H1 (cell line): ENCODE results near the gene PJA1. TPM values are rescaled to one million over a fixed set of nuclear protein-coding genes. Genes with fewer than 3 reads are reported as not detected.

Source experiments
- CHD7 ChIP-seq: fragments of 300-600 bp; sonication (generic); IDR thresholded peaks from 2 replicates; pipeline ENCODE4 v1.7.1; 2012; ENCODE audit warnings: low read length, moderate library complexity, mild to moderate bottlenecking, inconsistent platforms; ENCODE audit not compliant: insufficient replicate concordance
- EP300 ChIP-seq, 2 experiments: IDR thresholded peaks; 1 replicate in 1 of 2; 2 replicates in 1 of 2; pipeline ENCODE4 v1.6.1; 2011 to 2012; ENCODE audit warnings: low read depth in 2 of 2, low read length in 2 of 2, mild to moderate bottlenecking in 2 of 2, borderline replicate concordance in 1 of 2, inconsistent platforms in 1 of 2, moderate library complexity in 1 of 2
- NRF1 ChIP-seq: IDR thresholded peaks from 2 replicates; pipeline ENCODE4 v1.6.1; 2011; ENCODE audit warnings: mild to moderate bottlenecking, low read depth, low read length, improper control_type of control experiment
- polyA plus RNA-seq, 7 experiments: library from polyadenylated mRNA; depleted of rRNA in 3 of 7; stranded (reverse) in 5 of 7; unstranded in 2 of 7; fragments of >200 nt in 5 of 7; fragments of 200-250 nt in 2 of 7; gene quantifications; 1 replicate in 5 of 7; 2 replicates in 1 of 7; 4 replicates in 1 of 7; pipeline versions ENCODE4 v1.2.1 to v1.2.3, GENCODE V29; 2011 to 2013; ENCODE audit warnings: missing spikeins in 2 of 7, mixed read lengths in 2 of 7
- total RNA-seq: library from RNA; stranded (reverse); fragmentation: NEBNext Ultra II Directional; extraction: Animal tissue kit (Norgen Biotek cat#: 25700); gene quantifications from 2 replicates; pipeline ENCODE4 v1.2.1, GENCODE V29; 2021
- TF ChIP-seq, protein P1 (sequence below): IDR thresholded peaks from 2 replicates; pipeline ENCODE4 v1.6.1; 2012; ENCODE audit warnings: inconsistent platforms

The PJA1 gene
- total and polyA plus RNA-seq, 2 of the 8 experiments (the other 6 are each of a cell fraction or from before 2014, with no cell fraction given) = 25.7 to 37.0 TPM

DNA sequence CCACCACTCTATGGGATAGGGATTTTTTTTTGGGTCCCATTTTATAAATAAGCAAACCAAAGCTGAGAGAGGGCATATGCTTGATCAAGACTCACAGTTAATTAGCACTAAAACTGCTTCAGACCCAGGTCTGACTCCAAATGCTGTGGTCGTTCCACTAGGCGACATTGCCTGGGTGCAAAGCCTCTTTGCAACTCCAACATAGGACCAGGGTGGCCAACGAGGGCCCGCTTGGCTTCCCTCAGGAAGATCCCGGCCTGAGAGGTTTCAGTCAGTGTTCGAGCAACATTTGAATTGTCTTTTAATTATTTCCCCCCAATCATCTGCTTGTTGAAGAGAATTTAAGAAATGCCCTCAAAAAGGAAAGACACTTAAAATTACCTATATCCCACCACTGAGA, 11.2 kb downstream of the PJA1 start (continued):
- TF ChIP-seq CHD7 = no peak
- TF ChIP-seq NRF1 = no peak
- TF ChIP-seq, protein P1, sequence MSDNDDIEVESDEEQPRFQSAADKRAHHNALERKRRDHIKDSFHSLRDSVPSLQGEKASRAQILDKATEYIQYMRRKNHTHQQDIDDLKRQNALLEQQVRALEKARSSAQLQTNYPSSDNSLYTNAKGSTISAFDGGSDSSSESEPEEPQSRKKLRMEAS = no peak
- no peak for TF ChIP-seq EP300 (IDR thresholded peaks at IDR 0.05; ENCODE audit: borderline replicate concordance in 1 of 2, low read depth in 2 of 2, low read length in 2 of 2)
- TF ChIP-seq, all 59 proteins: peak for 0
